ENCODE data around the gene MIOS.

GRCh38 chr7:7554649-7555575 lies 11.8 kb upstream of the MIOS start:
- TF ChIP-seq ELF4 (IDR thresholded peaks at IDR 0.05) (no peak), SP1 (IDR thresholded peaks at IDR 0.05) (no peak), FOXM1 (IDR thresholded peaks at IDR 0.05; ENCODE audit: borderline replicate concordance) (no peak), BHLHE40 (IDR thresholded peaks at IDR 0.05; ENCODE audit: borderline replicate concordance) (no peak), SUZ12 (IDR thresholded peaks at IDR 0.05) (no peak), FOXA1 (IDR thresholded peaks at IDR 0.05) (no peak), HDGF (IDR thresholded peaks at IDR 0.05; ENCODE audit: borderline replicate concordance) (no peak), TARDBP (IDR thresholded peaks at IDR 0.05) (no peak), PKNOX1 (IDR thresholded peaks at IDR 0.05) (no peak), ARNT (IDR thresholded peaks at IDR 0.05) (no peak), NFRKB (IDR thresholded peaks at IDR 0.05) (no peak), ZNF384 (IDR thresholded peaks at IDR 0.05) (no peak), FOXK2 (IDR thresholded peaks at IDR 0.05) (no peak), L3MBTL2 (conservative IDR thresholded peaks at IDR 0.05) (no peak)

Measured in HEK293T (cell line).